Activated CD4-positive, alpha-beta T cell treated with anti-CD3 and anti-CD28 coated beads for 1 hour (primary cell): Measurements from ENCODE around the gene CORO6.
"Not testable (repeated sequence)": the region's sequence is repeated elsewhere in the genome, so short reads cannot be mapped to it uniquely, and the experiment has no call there.

Source experiments
- DNase-seq: peaks from one replicate; pipeline ENCODE4 v3.0.0-alpha.2; 2020

CORO6 gene

GRCh38 chr17:29622337-29623282, at the start of gene CORO6:
CORO6 (minus strand) TSS chr17:29622912; CDS start chr17:29621421, 1,491 bp downstream.
- peak; percentile 47 for DNase-seq

GRCh38 chr17:29671661-29672060, 48.9 kb upstream of the CORO6 start:
- DNase-seq = no peak

GRCh38 chr17:29669266-29669665, 46.6 kb upstream of the CORO6 start:
- DNase-seq = no peak

GRCh38 chr17:29667969-29668368, 45.3 kb upstream of the CORO6 start:
- DNase-seq = no peak

- no peak for DNase-seq
Measured at GRCh38 chr17:29665481-29665810, 42.7 kb upstream of the CORO6 start.

GRCh38 chr17:29664743-29665480, 42.2 kb upstream of the CORO6 start:
- no peak for DNase-seq

- DNase-seq = no peak
Measured at GRCh38 chr17:29663155-29663554, 40.4 kb upstream of the CORO6 start.

GRCh38 chr17:29661213-29661612, 38.5 kb upstream of the CORO6 start:
- no peak for DNase-seq

GRCh38 chr17:29659155-29659554, 36.4 kb upstream of the CORO6 start:
- no peak for DNase-seq

- no peak for DNase-seq
Measured at GRCh38 chr17:29655323-29655722, 32.6 kb upstream of the CORO6 start.

GRCh38 chr17:29653995-29654714, 31.4 kb upstream of the CORO6 start:
- no peak for DNase-seq

- DNase-seq = no peak
Measured at GRCh38 chr17:29652976-29653375, 30.3 kb upstream of the CORO6 start.

- not testable (repeated sequence) for DNase-seq
Measured at GRCh38 chr17:29651913-29652312, 29.2 kb upstream of the CORO6 start.

- DNase-seq = no peak
Measured at GRCh38 chr17:29650396-29650795, 27.7 kb upstream of the CORO6 start.

- DNase-seq = no peak
Measured at GRCh38 chr17:29649359-29649758, 26.6 kb upstream of the CORO6 start.

GRCh38 chr17:29648005-29648404, 25.3 kb upstream of the CORO6 start:
- no peak for DNase-seq

GRCh38 chr17:29645515-29646051, 22.9 kb upstream of the CORO6 start:
- DNase-seq = no peak

- no peak for DNase-seq
Measured at GRCh38 chr17:29643817-29644160, 21.1 kb upstream of the CORO6 start.

- DNase-seq = no peak
Measured at GRCh38 chr17:29642171-29642611, 19.5 kb upstream of the CORO6 start.

- no peak for DNase-seq
Measured at GRCh38 chr17:29640981-29641642, 18.4 kb upstream of the CORO6 start.

GRCh38 chr17:29640413-29640812, 17.7 kb upstream of the CORO6 start:
- DNase-seq = no peak

- no peak for DNase-seq
Measured at GRCh38 chr17:29633886-29634285, 11.2 kb upstream of the CORO6 start.
